Lung (tissue), 12 donors: ENCODE measurements around the gene DDX51. TPM values are rescaled to one million over a fixed set of nuclear protein-coding genes. Genes with fewer than 3 reads are reported as not detected.
"Not testable (repeated sequence)": the region's sequence is repeated elsewhere in the genome, so short reads cannot be mapped to it uniquely, and the experiment has no call there.

Source experiments
- ATAC-seq: fragments of 200-7000 bp; cut with Tn5 transposase; one replicate; pipeline ENCODE4 v1.9.1; 2020; ENCODE audit warnings: moderate number of reproducible peaks; ENCODE audit not compliant: insufficient read depth, low FRiP score
- DNase-seq, 3 donors: peaks; one replicate each; pipeline ENCODE4 v3.0.0-alpha.2; 2013 to 2017
- H3K27ac ChIP-seq, 2 donors: one replicate each; pipeline ENCODE4 v1.5.1; 2013; ENCODE audit warnings: mild to moderate bottlenecking in 2 of 2, moderate library complexity in 2 of 2, control low read depth in 1 of 2, inconsistent platforms in 1 of 2, low read depth in 1 of 2, low read length in 1 of 2
- H3K27me3 ChIP-seq, 3 donors: one replicate each; pipeline ENCODE4 v1.5.1; 2013; ENCODE audit warnings: low read length in 2 of 3; ENCODE audit not compliant: control insufficient read depth in 3 of 3, insufficient read depth in 3 of 3
- H3K36me3 ChIP-seq, 4 donors: one replicate each; pipeline ENCODE4 v1.5.1; 2013; ENCODE audit warnings: low read length in 4 of 4, mild to moderate bottlenecking in 1 of 4, moderate library complexity in 1 of 4; ENCODE audit not compliant: control insufficient read depth in 4 of 4, insufficient read depth in 4 of 4
- H3K4me1 ChIP-seq, 5 donors: one replicate each; pipeline ENCODE4 v1.5.1; 2013; ENCODE audit warnings: low read length in 5 of 5, mild to moderate bottlenecking in 2 of 5, moderate library complexity in 1 of 5; ENCODE audit not compliant: control insufficient read depth in 5 of 5, insufficient read depth in 5 of 5
- H3K4me3 ChIP-seq: one replicate; pipeline ENCODE4 v1.5.1; 2013; ENCODE audit warnings: mild to moderate bottlenecking, control low read depth, moderate library complexity
- H3K9ac ChIP-seq, 2 donors: one replicate each; pipeline ENCODE4 v1.5.1; 2013; ENCODE audit warnings: low read length in 2 of 2, control low read depth in 1 of 2; ENCODE audit not compliant: insufficient read depth in 1 of 2
- H3K9me3 ChIP-seq, 4 donors: one replicate each; pipeline ENCODE4 v1.5.1; 2013; ENCODE audit warnings: low read length in 3 of 4, mild to moderate bottlenecking in 1 of 4, moderate library complexity in 1 of 4; ENCODE audit not compliant: control insufficient read depth in 4 of 4, insufficient read depth in 3 of 4
- CTCF ChIP-seq: IDR thresholded peaks from 2 replicates; pipeline ENCODE4 v1.5.1; 2012; ENCODE audit warnings: mild to moderate bottlenecking; ENCODE audit errors: control extremely low read depth, extremely low read depth
- WGBS, 2 donors: extraction: QIAGEN DNeasy Blood & Tissue Kit; methylation state at CpG; one replicate each; pipeline ENCODE4 v1.1.7; 2013; 5-methylcytosine and 5-hydroxymethylcytosine counted together
- polyA plus RNA-seq, 2 donors: library from polyadenylated mRNA; stranded (reverse); fragments of 200-250 nt; gene quantifications; one replicate each; pipeline ENCODE4 v1.2.1, GENCODE V29; 2013
- total RNA-seq, 2 donors: library from RNA; depleted of rRNA in 1 of 2; stranded (reverse); fragments of >200 nt in 1 of 2; gene quantifications; one replicate each; pipeline ENCODE4 v1.2.1, GENCODE V29; 2014 to 2021
- donor health status: control.
- donor health status: control.
- donor health status: Bipolar disorder and iron deficiency.
- donor health status: healthy.
- donor health status: DM: yes; HTN: yes; CAD: no.

Gene DDX51
- total and polyA plus RNA-seq, 4 donors = 15.0 to 25.9 (median 17.2) TPM

DNA sequence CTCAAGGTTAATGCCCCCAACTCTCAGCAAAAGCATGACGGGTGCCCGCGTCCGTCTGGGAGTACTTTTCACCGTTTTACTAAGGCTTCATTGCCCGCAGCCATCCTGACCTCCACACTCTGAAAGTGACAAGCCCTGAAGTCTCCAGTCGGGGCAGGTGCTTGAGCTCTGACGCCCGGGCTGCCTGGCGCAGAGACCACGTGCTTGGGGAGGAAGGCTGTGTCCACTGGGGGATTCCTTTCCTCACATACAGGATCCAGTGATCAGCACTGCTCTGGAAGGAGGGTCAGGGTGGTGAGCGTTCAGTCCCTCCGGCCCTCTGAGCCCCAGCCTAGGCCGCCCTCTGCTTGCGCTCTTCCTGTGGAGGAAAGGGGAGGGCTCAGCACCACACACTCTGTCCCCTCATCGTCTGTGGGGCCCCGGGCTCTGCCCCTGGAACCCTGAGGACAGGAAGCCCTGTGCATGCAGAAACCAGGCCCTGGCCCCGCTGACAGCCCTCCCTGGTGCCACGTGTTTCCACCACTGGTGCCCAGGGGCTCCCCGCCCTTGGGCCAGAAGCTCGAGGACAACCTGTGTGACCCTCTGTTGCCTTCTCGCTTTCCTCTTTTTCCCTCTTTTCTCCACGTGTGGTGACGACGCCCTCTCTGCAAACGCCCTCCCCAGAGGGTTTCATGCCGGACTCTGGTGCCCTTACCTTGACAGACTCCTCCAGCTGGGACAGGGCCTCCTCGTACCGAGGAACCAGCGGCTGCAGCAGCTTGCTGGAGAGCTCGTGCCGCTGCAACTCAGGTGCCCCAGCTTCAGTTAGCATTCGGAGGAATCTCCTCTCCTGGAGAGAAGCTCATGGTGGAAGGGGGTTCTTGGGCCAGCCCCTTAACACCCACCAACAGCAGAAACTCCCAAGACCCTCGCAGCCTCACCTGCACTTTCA is 4.9 kb downstream of the DDX51 start:
- Histone ChIP-seq H3K27me3 (no peaks in the 10 kb centered on the region), H3K36me3 (peaks cover 6 to 44% (median 17%) of the 10 kb centered on the region in 4 donors), H3K4me3 (no peak overlapping the region), H3K9ac (no peak overlapping the region), H3K4me1 (peaks cover 0 to 12% (median 3%) of the 10 kb centered on the region in 5 donors), H3K27ac (no peak overlapping the region), H3K9me3 (no peaks in the 10 kb centered on the region)
- ATAC-seq = no peak
- DNase-seq = no peak
- no peak for TF ChIP-seq CTCF
- WGBS, 2 donors = 93 to 94% methylated on average over 34 of the region's 34 CpGs

DNA sequence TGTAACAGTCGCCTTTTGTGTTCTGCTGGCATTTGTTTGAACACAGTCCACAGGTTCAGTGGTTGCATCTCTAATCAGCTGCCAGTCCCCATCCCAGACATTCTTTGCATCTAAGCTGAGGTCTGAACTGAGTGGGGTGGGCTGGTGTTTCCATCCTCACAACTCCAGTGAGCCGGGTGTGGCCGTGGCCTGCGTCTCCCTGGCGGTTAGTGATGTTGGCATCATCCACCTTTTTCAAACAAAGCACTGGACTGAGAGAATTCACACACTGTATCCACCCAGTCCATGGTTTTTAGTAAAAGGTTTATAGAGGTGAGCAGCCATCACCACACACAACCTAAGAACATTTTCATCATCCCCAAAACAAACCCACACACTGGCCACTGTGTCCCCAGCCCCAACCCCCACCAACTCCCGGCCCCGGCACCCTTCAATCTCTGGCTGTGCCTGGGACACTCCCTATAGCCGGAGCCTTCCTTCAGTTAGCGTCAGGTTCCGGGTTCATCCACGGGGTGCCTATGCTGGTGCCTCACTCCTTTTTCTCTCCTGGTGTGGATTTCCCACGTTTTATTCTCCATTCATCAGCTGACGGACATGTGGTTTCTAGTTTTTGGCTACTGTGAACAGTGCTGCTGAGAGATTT is 6.5 kb downstream of the DDX51 start:
- H3K27ac ChIP-seq = no peak overlapping the region
- DNase-seq (no peak), ATAC-seq (no peak)
- H3K4me1 ChIP-seq = peaks cover 0 to 4% (median 0%) of the 10 kb centered on the region in 5 donors
- TF ChIP-seq CTCF = no peak
- no peak overlapping the region for H3K9ac ChIP-seq
- H3K27me3 ChIP-seq = no peaks in the 10 kb centered on the region
- 85 to 89% methylated on average over 13 of the region's 13 CpGs for WGBS, 2 donors
- H3K4me3 ChIP-seq = no peak overlapping the region
- H3K36me3 ChIP-seq = peaks cover 6 to 44% (median 17%) of the 10 kb centered on the region in 4 donors
- H3K9me3 ChIP-seq = no peaks in the 10 kb centered on the region

DNA sequence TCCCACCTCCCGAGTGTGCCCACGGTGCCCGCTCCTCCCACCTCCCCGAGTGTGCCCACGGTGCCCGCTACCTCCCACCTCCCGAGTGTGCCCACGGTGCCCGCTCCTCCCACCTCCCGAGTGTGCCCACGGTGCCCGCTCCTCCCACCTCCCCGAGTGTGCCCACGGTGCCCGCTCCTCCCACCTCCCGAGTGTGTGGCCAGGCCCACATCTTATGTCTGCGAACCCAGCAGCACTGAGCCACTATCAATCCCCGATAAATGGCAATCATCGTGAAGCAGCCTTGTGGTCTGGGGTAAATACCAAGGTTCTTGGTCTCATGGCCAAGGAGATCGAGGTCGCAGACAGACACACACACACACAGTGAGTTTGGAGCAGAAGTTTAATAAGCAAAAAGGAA is 7.9 kb downstream of the DDX51 start:
- WGBS, 2 donors = 80% methylated on average over 11 to 16 of the region's 21 CpGs
- not testable (repeated sequence) for H3K9me3 ChIP-seq, H3K27ac ChIP-seq, DNase-seq, H3K4me3 ChIP-seq, H3K27me3 ChIP-seq, H3K9ac ChIP-seq, ATAC-seq, H3K4me1 ChIP-seq
- peaks cover 6 to 31% (median 12%) of the 10 kb centered on the region in 4 donors for H3K36me3 ChIP-seq

DNA sequence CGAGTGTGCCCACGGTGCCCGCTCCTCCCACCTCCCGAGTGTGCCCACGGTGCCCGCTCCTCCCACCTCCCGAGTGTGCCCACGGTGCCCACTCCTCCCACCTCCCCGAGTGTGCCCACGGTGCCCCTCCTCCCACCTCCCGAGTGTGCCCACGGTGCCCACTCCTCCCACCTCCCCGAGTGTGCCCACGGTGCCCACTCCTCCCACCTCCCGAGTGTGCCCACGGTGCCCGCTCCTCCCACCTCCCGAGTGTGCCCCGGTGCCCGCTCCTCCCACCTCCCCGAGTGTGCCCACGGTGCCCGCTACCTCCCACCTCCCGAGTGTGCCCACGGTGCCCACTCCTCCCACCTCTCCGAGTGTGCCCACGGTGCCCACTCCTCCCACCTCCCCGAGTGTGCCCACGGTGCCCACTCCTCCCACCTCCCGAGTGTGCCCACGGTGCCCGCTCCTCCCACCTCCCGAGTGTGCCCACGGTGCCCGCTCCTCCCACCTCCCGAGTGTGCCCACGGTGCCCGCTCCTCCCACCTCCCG is 9.4 kb downstream of the DDX51 start:
- not testable (repeated sequence) for ATAC-seq, H3K4me3 ChIP-seq, H3K27ac ChIP-seq, H3K9me3 ChIP-seq, H3K27me3 ChIP-seq, H3K9ac ChIP-seq, DNase-seq, H3K4me1 ChIP-seq
- WGBS, 2 donors = 72 to 90% methylated on average over 9 to 29 of the region's 39 CpGs
- peaks cover 3 to 16% (median 4%) of the 10 kb centered on the region in 4 donors for H3K36me3 ChIP-seq
